DMS153 (cell line): Measurements from ENCODE around the gene MYBBP1A.

Experiments
- DNase-seq: peaks from one replicate; lab custom pipeline; 2025; lab: John Stamatoyannopoulos, UW

Gene MYBBP1A

GRCh38 chr17:4536742-4537411 lies 18.3 kb downstream of the MYBBP1A start:
- no peak for DNase-seq

GRCh38 chr17:4536259-4536741 lies 18.9 kb downstream of the MYBBP1A start:
- DNase-seq: no peak

- no peak for DNase-seq
Observed at GRCh38 chr17:4535667-4536258, 19.4 kb downstream of the MYBBP1A start.

GRCh38 chr17:4534928-4535666 lies 20.1 kb downstream of the MYBBP1A start:
- DNase-seq: no peak

- no peak for DNase-seq
Observed at GRCh38 chr17:4534515-4534914, 20.7 kb downstream of the MYBBP1A start.

GRCh38 chr17:4533523-4534504 lies 21.4 kb downstream of the MYBBP1A start:
- DNase-seq: no peak

- DNase-seq: no peak
Observed at GRCh38 chr17:4532860-4533522, 22.2 kb downstream of the MYBBP1A start.

- no peak for DNase-seq
Observed at GRCh38 chr17:4531988-4532736, 23.0 kb downstream of the MYBBP1A start.

- DNase-seq: no peak
Observed at GRCh38 chr17:4530799-4531730, 24.1 kb downstream of the MYBBP1A start.

- DNase-seq: no peak
Observed at GRCh38 chr17:4529533-4530152, 25.5 kb downstream of the MYBBP1A start.

- DNase-seq: no peak
Observed at GRCh38 chr17:4527566-4528125, 27.5 kb downstream of the MYBBP1A start.

- no peak for DNase-seq
Observed at GRCh38 chr17:4527134-4527533, 28.1 kb downstream of the MYBBP1A start.

- DNase-seq: no peak
Observed at GRCh38 chr17:4525691-4526397, 29.3 kb downstream of the MYBBP1A start.

- no peak for DNase-seq
Observed at GRCh38 chr17:4523946-4524345, 31.2 kb downstream of the MYBBP1A start.

- DNase-seq: no peak
Observed at GRCh38 chr17:4522661-4523060, 32.5 kb downstream of the MYBBP1A start.

- DNase-seq: no peak
Observed at GRCh38 chr17:4520894-4521600, 34.1 kb downstream of the MYBBP1A start.
